Stomach (tissue), 4 donors: Measurements from ENCODE around the gene CCDC178.

ENCODE experiments used
- CTCF ChIP-seq, 7 experiments: fragments of 450-650 bp in 4 of 7; fragments of 200-600 bp in 3 of 7; sonication (generic) in 3 of 7; IDR thresholded peaks; one replicate each; pipeline ENCODE4 v1.5.1; 2016 to 2019; ENCODE audit warnings: antibody characterized with exemption in 7 of 7, control low read depth in 2 of 7, mild to moderate bottlenecking in 1 of 7
- EP300 ChIP-seq: sonication (generic); formaldehyde crosslinking; IDR thresholded peaks from one replicate; pipeline ENCODE4 v1.6.1; 2017; ENCODE audit warnings: antibody characterized with exemption
- POLR2A ChIP-seq, 4 donors: fragments of 450-650 bp; IDR thresholded peaks; one replicate each; pipeline ENCODE4 v1.6.1; 2016; ENCODE audit warnings: antibody characterized with exemption in 4 of 4, control low read depth in 2 of 4, mild to moderate bottlenecking in 1 of 4, moderate library complexity in 1 of 4
- POLR2AphosphoS5 ChIP-seq, 3 donors: sonication (generic); formaldehyde crosslinking; IDR thresholded peaks; one replicate each; pipeline ENCODE4 v1.6.1; 2016; ENCODE audit warnings: antibody characterized with exemption in 3 of 3

- TF ChIP-seq CTCF (IDR thresholded peaks at IDR 0.05): no peak
- no peak for TF ChIP-seq EP300
- TF ChIP-seq POLR2A (IDR thresholded peaks at IDR 0.05): no peak
- no peak for TF ChIP-seq POLR2AphosphoS5 (IDR thresholded peaks at IDR 0.05)
Observed at GRCh38 chr18:32909798-32910561, 530.5 kb downstream of the CCDC178 start.
